ENCODE measurements around the gene RND1. TPM values are rescaled to one million over a fixed set of nuclear protein-coding genes. Genes with fewer than 3 reads are reported as not detected.

The RND1 gene
- total RNA-seq, 1 experiment from 2014 or later, result 2.7 TPM

- Histone ChIP-seq H3K4me3 (no peak overlapping the region), H3K79me2 (ENCODE audit: low read depth) (no peaks in the 10 kb centered on the region), H4K20me1 (ENCODE audit: insufficient read depth) (no peaks in the 10 kb centered on the region), H3K9me3 (ENCODE audit: insufficient read depth, low read depth) (no peaks in the 10 kb centered on the region), H3K9me2 (ENCODE audit: insufficient read depth) (no peaks in the 10 kb centered on the region), H2AFZ (no peak overlapping the region), H3K4me2 (no peak overlapping the region), H3K4me1 (replicated peaks; ENCODE audit: insufficient read depth) (no peaks in the 10 kb centered on the region), H3K36me3 (ENCODE audit: low read depth) (peaks cover 11% of the 10 kb centered on the region; the same call in 1 of the 2 replicates), H3K27ac (no peak overlapping the region), H3F3A (ENCODE audit: insufficient read depth, low read depth) (no peaks in the 10 kb centered on the region; the same call in 1 of the 2 replicates), H3K27me3 (ENCODE audit: insufficient read depth, low read depth) (no peaks in the 10 kb centered on the region)
- CTCF ChIA-PET, result interaction anchor here (0.5 kb wide), 1 partner anchor 468 kb away, joined by 10 read pairs; no protein-coding TSS in a partner anchor
- intact Hi-C loops (cut with micrococcal nuclease; ENCODE audit: unreplicated experiment), result no loop called here
- DNase-seq, result no peak
- no peak for TF ChIP-seq EZH2 (IDR thresholded peaks at IDR 0.05; ENCODE audit: low read depth)
- TF ChIP-seq CTCF (conservative IDR thresholded peaks at IDR 0.05), result no peak
- BruUV-seq (replicated peaks), result no TSS peak
- POLR2A ChIA-PET (ENCODE audit: unreplicated experiment), result no interaction called here
Measured at GRCh38 chr12:48828293-48828692, 37.4 kb downstream of the RND1 start.

GRCh38 chr12:48827513-48828096, 38.1 kb downstream of the RND1 start:
- H3K36me3 ChIP-seq (ENCODE audit: low read depth), result peaks cover 8% of the 10 kb centered on the region; the same call in 1 of the 2 replicates
- H3K9me2 ChIP-seq (ENCODE audit: insufficient read depth), result no peaks in the 10 kb centered on the region
- POLR2A ChIA-PET (ENCODE audit: unreplicated experiment), result no interaction called here
- DNase-seq, result no peak
- no peak overlapping the region for H3K27ac ChIP-seq
- CTCF ChIA-PET, result interaction anchor here (0.5 to 0.7 kb wide), 2 partner anchors 64 to 469 kb away, joined by 6 to 10 read pairs; no protein-coding TSS in a partner anchor
- H3K4me1 ChIP-seq (replicated peaks; ENCODE audit: insufficient read depth), result no peaks in the 10 kb centered on the region
- intact Hi-C loops (cut with micrococcal nuclease; ENCODE audit: unreplicated experiment), result no loop called here
- H4K20me1 ChIP-seq (ENCODE audit: insufficient read depth), result no peaks in the 10 kb centered on the region
- H3K4me3 ChIP-seq, result no peak overlapping the region
- TF ChIP-seq EZH2 (IDR thresholded peaks at IDR 0.05; ENCODE audit: low read depth), result no peak
- TF ChIP-seq CTCF (conservative IDR thresholded peaks at IDR 0.05), result no peak
- H3K4me2 ChIP-seq, result no peak overlapping the region
- H3F3A ChIP-seq (ENCODE audit: insufficient read depth, low read depth), result no peaks in the 10 kb centered on the region; the same call in 1 of the 2 replicates
- no TSS peak for BruUV-seq (replicated peaks)
- no peaks in the 10 kb centered on the region for H3K9me3 ChIP-seq (ENCODE audit: insufficient read depth, low read depth)
- no peaks in the 10 kb centered on the region for H3K27me3 ChIP-seq (ENCODE audit: insufficient read depth, low read depth)
- H2AFZ ChIP-seq, result no peak overlapping the region
- H3K79me2 ChIP-seq (ENCODE audit: low read depth), result no peaks in the 10 kb centered on the region

GRCh38 chr12:48827026-48827425, 38.6 kb downstream of the RND1 start:
- TF ChIP-seq CTCF (conservative IDR thresholded peaks at IDR 0.05), result no peak
- no peak for TF ChIP-seq EZH2 (IDR thresholded peaks at IDR 0.05; ENCODE audit: low read depth)
- Histone ChIP-seq H3K4me1 (replicated peaks; ENCODE audit: insufficient read depth) (no peaks in the 10 kb centered on the region), H3F3A (ENCODE audit: insufficient read depth, low read depth) (no peaks in the 10 kb centered on the region; the same call in 1 of the 2 replicates), H3K27me3 (ENCODE audit: insufficient read depth, low read depth) (no peaks in the 10 kb centered on the region), H4K20me1 (ENCODE audit: insufficient read depth) (no peaks in the 10 kb centered on the region), H3K36me3 (ENCODE audit: low read depth) (peaks cover 2% of the 10 kb centered on the region; the same call in 1 of the 2 replicates), H2AFZ (no peak overlapping the region), H3K79me2 (ENCODE audit: low read depth) (no peaks in the 10 kb centered on the region), H3K4me2 (no peak overlapping the region), H3K4me3 (no peak overlapping the region), H3K9me3 (ENCODE audit: insufficient read depth, low read depth) (no peaks in the 10 kb centered on the region), H3K27ac (no peak overlapping the region), H3K9me2 (ENCODE audit: insufficient read depth) (no peaks in the 10 kb centered on the region)
- POLR2A ChIA-PET (ENCODE audit: unreplicated experiment), result no interaction called here
- CTCF ChIA-PET, result interaction anchor here (0.7 to 1.2 kb wide), 2 partner anchors 12 to 64 kb away, joined by 3 to 6 read pairs; no protein-coding TSS in a partner anchor
- intact Hi-C loops (cut with micrococcal nuclease; ENCODE audit: unreplicated experiment), result no loop called here
- no TSS peak for BruUV-seq (replicated peaks)
- DNase-seq, result no peak

All from PC-9 (cell line).